Esophagus squamous epithelium (tissue), 4 donors: ENCODE results near the gene CTAGE8.
"Not testable (repeated sequence)": the region's sequence is repeated elsewhere in the genome, so short reads cannot be mapped to it uniquely, and the experiment has no call there.

Experiments used
- POLR2A ChIP-seq, 4 donors: fragments of 450-650 bp; IDR thresholded peaks; one replicate each; pipeline ENCODE4 v1.6.1; 2017; ENCODE audit warnings: antibody characterized with exemption in 4 of 4, mild to moderate bottlenecking in 4 of 4, moderate library complexity in 3 of 4
- TF ChIP-seq, protein P1 (sequence below), 6 experiments: fragments of 450-650 bp in 4 of 6; fragments of 200-600 bp in 2 of 6; sonication (generic) in 2 of 6; IDR thresholded peaks; one replicate each; pipeline ENCODE4 v1.5.1; 2016 to 2019; ENCODE audit warnings: antibody characterized with exemption in 6 of 6, mild to moderate bottlenecking in 4 of 6, moderate library complexity in 4 of 6

- TF ChIP-seq, protein P1, sequence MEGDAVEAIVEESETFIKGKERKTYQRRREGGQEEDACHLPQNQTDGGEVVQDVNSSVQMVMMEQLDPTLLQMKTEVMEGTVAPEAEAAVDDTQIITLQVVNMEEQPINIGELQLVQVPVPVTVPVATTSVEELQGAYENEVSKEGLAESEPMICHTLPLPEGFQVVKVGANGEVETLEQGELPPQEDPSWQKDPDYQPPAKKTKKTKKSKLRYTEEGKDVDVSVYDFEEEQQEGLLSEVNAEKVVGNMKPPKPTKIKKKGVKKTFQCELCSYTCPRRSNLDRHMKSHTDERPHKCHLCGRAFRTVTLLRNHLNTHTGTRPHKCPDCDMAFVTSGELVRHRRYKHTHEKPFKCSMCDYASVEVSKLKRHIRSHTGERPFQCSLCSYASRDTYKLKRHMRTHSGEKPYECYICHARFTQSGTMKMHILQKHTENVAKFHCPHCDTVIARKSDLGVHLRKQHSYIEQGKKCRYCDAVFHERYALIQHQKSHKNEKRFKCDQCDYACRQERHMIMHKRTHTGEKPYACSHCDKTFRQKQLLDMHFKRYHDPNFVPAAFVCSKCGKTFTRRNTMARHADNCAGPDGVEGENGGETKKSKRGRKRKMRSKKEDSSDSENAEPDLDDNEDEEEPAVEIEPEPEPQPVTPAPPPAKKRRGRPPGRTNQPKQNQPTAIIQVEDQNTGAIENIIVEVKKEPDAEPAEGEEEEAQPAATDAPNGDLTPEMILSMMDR (IDR thresholded peaks at IDR 0.05), result not testable (repeated sequence)
- TF ChIP-seq POLR2A (IDR thresholded peaks at IDR 0.05), result not testable (repeated sequence)
These were observed 4.4 kb downstream of the CTAGE8 start, which contains the start of gene OR2A7 for GRCh38 chr7:144264692-144265091.
